ENCODE data around the gene S100PBP. TPM values are rescaled to one million over a fixed set of nuclear protein-coding genes. Genes with fewer than 3 reads are reported as not detected.
"Not testable (repeated sequence)": the region's sequence is repeated elsewhere in the genome, so short reads cannot be mapped to it uniquely, and the experiment has no call there.

Gene S100PBP
- polyA plus RNA-seq, 2 of the 4 experiments (the other 2 are of a cell fraction), result 16.1 to 41.9 TPM

- 93% methylated on average over 9 of the region's 9 CpGs for WGBS (ENCODE audit: missing lambda C conversion rate)
- DNase-seq (ENCODE audit: low read depth in 1 of 2, low spot score in 1 of 2), result no peak
- Histone ChIP-seq H3K4me1 (peaks cover 21% of the 10 kb centered on the region), H3K27ac (no peak overlapping the region), H3K9me3 (no peaks in the 10 kb centered on the region), H3K4me2 (no peak overlapping the region), H3K4me3 (no peak overlapping the region)
- ChIA-PET POLR2A (no interaction called here), CTCF (no interaction called here)
- no peak for TF ChIP-seq ZFP36 (IDR thresholded peaks at IDR 0.05; ENCODE audit: borderline replicate concordance, partially characterized antibody)
- TF ChIP-seq BCL3 (IDR thresholded peaks at IDR 0.05), result no peak
- TF ChIP-seq RFX5 (IDR thresholded peaks at IDR 0.05), result no peak
- no peak for TF ChIP-seq CEBPB (IDR thresholded peaks at IDR 0.05)
- TF ChIP-seq, protein P1, sequence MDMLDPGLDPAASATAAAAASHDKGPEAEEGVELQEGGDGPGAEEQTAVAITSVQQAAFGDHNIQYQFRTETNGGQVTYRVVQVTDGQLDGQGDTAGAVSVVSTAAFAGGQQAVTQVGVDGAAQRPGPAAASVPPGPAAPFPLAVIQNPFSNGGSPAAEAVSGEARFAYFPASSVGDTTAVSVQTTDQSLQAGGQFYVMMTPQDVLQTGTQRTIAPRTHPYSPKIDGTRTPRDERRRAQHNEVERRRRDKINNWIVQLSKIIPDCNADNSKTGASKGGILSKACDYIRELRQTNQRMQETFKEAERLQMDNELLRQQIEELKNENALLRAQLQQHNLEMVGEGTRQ (IDR thresholded peaks at IDR 0.05), result no peak
- no peak for TF ChIP-seq HOXB5 (CRISPR knock-in tag; IDR thresholded peaks at IDR 0.05)
- TF ChIP-seq HEYL (CRISPR knock-in tag; IDR thresholded peaks at IDR 0.05), result no peak
- no peak for TF ChIP-seq CBX8 (IDR thresholded peaks at IDR 0.05)
- no peak for TF ChIP-seq FOSL2 (IDR thresholded peaks at IDR 0.05)
- TF ChIP-seq FOSL2 (CRISPR knock-in tag; IDR thresholded peaks at IDR 0.05), result no peak
- no peak for TF ChIP-seq POLR2A (IDR thresholded peaks at IDR 0.05; ENCODE audit: low read length)
- no peak for TF ChIP-seq HDAC2 (IDR thresholded peaks at IDR 0.05)
- no peak for TF ChIP-seq EHMT2 (IDR thresholded peaks at IDR 0.05; ENCODE audit: low read depth)
- TF ChIP-seq CHD2 (IDR thresholded peaks at IDR 0.05; ENCODE audit: low read length, partially characterized antibody), result no peak
- TF ChIP-seq TP53 (CRISPR knock-in tag; IDR thresholded peaks at IDR 0.05), result no peak
- TF ChIP-seq SREBF2 (IDR thresholded peaks at IDR 0.05), result no peak
- no peak for TF ChIP-seq EP300 (IDR thresholded peaks at IDR 0.05)
- FAIRE-seq, result no peak
- ATAC-seq, result no peak
Observed at GRCh38 chr1:32801096-32801715, 16.2 kb upstream of the S100PBP start.

- ATAC-seq, CTCF ChIA-PET: not testable (repeated sequence)
- 95% methylated on average over 7 of the region's 30 CpGs for WGBS (ENCODE audit: missing lambda C conversion rate)
Observed at GRCh38 chr1:32804460-32804859, 13.0 kb upstream of the S100PBP start.

GRCh38 chr1:32806290-32806689 lies 11.2 kb upstream of the S100PBP start:
- Histone ChIP-seq H3K4me1 (no peaks in the 10 kb centered on the region), H3K4me3 (no peak overlapping the region), H3K9me3 (no peaks in the 10 kb centered on the region), H3K4me2 (no peak overlapping the region), H3K27ac (no peak overlapping the region)
- POLR2A ChIA-PET, result no interaction called here
- TF ChIP-seq CBX2 (IDR thresholded peaks at IDR 0.05; ENCODE audit: borderline replicate concordance, low read depth) (no peak), ESRRA (IDR thresholded peaks at IDR 0.05; ENCODE audit: borderline replicate concordance, low read length) (no peak), ATOH8 (CRISPR knock-in tag; IDR thresholded peaks at IDR 0.05; ENCODE audit: low read depth) (no peak), JUN (IDR thresholded peaks at IDR 0.05) (no peak), CBX8 (IDR thresholded peaks at IDR 0.05) (no peak), POLR2AphosphoS2 (conservative IDR thresholded peaks at IDR 0.05; ENCODE audit: low read length) (no peak), POLR2A (IDR thresholded peaks at IDR 0.05; ENCODE audit: low read length) (no peak), HDAC2 (IDR thresholded peaks at IDR 0.05) (no peak), FOSL2 (IDR thresholded peaks at IDR 0.05) (no peak), FOSL2 (CRISPR knock-in tag; IDR thresholded peaks at IDR 0.05) (no peak), CTCF (IDR thresholded peaks at IDR 0.05) (no peak)
- TF ChIP-seq, protein P1 (IDR thresholded peaks at IDR 0.05), result no peak
- no peak for ATAC-seq
- DNase-seq (ENCODE audit: low read depth in 1 of 2, low spot score in 1 of 2), result no peak
- 86% methylated on average over 6 of the region's 6 CpGs for WGBS (ENCODE audit: missing lambda C conversion rate)
- CTCF ChIA-PET, result interaction anchor here (1.2 kb wide), 1 partner anchor 94 kb away, joined by 3 read pairs; no protein-coding TSS in a partner anchor
- no peak for FAIRE-seq

More at GRCh38 chr1:32804460-32804859, 13.0 kb upstream of the S100PBP start:
- POLR2A ChIA-PET; H3K4me1 ChIP-seq; H3K9me3 ChIP-seq; H3K4me3 ChIP-seq; DNase-seq (ENCODE audit: low read depth in 1 of 2, low spot score in 1 of 2); FAIRE-seq; H3K4me2 ChIP-seq; H3K27ac ChIP-seq: not testable (repeated sequence)

Measured in A549 (cell line).